Fibroblast of the aortic adventitia (primary cell): Measurements from ENCODE around the gene SEMA7A. TPM values are rescaled to one million over a fixed set of nuclear protein-coding genes. Genes with fewer than 3 reads are reported as not detected.
A peak's percentile ranks its signal among the peaks of the same experiment; 100 is the strongest.
"Not testable (repeated sequence)": the region's sequence is repeated elsewhere in the genome, so short reads cannot be mapped to it uniquely, and the experiment has no call there.

Experiments
- DNase-seq: peaks from one replicate; pipeline ENCODE4 v3.0.0-alpha.2; 2010; ENCODE audit warnings: low read depth
- H3K4me3 ChIP-seq: 2 replicates; pipeline ENCODE4 v1.5.1; 2011; ENCODE audit warnings: low read depth, mild to moderate bottlenecking, control low read depth, low read length, moderate library complexity
- total RNA-seq: library from RNA; depleted of rRNA; stranded (reverse); fragments of >200 nt; gene quantifications from 2 replicates; pipeline ENCODE4 v1.2.3, GENCODE V29; 2012; ENCODE audit warnings: low replicate concordance
- TF ChIP-seq, protein P1 (sequence below): IDR thresholded peaks from 2 replicates; pipeline ENCODE4 v1.5.1; 2011; ENCODE audit warnings: mild to moderate bottlenecking, low read length, control low read depth, inconsistent platforms; ENCODE audit not compliant: insufficient read depth

The SEMA7A gene, protein sequence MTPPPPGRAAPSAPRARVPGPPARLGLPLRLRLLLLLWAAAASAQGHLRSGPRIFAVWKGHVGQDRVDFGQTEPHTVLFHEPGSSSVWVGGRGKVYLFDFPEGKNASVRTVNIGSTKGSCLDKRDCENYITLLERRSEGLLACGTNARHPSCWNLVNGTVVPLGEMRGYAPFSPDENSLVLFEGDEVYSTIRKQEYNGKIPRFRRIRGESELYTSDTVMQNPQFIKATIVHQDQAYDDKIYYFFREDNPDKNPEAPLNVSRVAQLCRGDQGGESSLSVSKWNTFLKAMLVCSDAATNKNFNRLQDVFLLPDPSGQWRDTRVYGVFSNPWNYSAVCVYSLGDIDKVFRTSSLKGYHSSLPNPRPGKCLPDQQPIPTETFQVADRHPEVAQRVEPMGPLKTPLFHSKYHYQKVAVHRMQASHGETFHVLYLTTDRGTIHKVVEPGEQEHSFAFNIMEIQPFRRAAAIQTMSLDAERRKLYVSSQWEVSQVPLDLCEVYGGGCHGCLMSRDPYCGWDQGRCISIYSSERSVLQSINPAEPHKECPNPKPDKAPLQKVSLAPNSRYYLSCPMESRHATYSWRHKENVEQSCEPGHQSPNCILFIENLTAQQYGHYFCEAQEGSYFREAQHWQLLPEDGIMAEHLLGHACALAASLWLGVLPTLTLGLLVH
- total RNA-seq: 2.6 and 7.9 TPM in 2 replicates

DNA sequence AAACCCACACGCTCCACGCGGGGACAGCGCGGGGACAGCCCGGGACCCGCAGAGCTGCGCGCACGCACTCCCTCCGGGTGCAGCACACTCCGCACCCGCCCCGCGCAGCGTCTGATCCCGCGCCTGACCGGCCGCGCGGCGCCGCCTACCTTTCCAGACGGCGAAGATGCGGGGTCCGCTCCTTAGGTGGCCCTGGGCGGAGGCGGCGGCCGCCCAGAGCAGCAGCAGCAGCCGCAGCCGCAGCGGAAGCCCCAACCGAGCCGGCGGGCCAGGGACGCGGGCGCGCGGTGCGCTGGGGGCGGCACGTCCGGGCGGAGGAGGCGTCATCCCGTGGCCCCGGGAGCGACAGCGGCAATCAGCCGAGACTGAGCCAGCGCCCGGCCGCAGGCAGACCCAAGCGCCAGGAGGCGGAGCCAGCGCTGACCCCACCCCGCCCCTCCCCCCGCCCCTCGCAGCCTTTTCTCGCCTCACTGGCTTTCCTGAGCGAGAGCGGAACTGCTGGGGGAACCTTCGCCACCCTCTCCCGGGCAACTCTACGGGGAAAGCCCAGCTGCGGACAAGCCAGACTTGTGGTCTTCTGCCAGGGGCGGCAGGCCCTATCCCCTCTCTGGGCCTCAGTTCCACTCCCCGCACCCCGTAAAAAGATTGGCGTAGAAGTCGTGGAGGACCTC is at the start of gene SEMA7A:
Gene SEMA7A, minus strand, starts transcription at position 367 of the 671 bp plus-strand sequence. Its CDS starts 40 bp downstream, at position 327.
- TF ChIP-seq, protein P1, sequence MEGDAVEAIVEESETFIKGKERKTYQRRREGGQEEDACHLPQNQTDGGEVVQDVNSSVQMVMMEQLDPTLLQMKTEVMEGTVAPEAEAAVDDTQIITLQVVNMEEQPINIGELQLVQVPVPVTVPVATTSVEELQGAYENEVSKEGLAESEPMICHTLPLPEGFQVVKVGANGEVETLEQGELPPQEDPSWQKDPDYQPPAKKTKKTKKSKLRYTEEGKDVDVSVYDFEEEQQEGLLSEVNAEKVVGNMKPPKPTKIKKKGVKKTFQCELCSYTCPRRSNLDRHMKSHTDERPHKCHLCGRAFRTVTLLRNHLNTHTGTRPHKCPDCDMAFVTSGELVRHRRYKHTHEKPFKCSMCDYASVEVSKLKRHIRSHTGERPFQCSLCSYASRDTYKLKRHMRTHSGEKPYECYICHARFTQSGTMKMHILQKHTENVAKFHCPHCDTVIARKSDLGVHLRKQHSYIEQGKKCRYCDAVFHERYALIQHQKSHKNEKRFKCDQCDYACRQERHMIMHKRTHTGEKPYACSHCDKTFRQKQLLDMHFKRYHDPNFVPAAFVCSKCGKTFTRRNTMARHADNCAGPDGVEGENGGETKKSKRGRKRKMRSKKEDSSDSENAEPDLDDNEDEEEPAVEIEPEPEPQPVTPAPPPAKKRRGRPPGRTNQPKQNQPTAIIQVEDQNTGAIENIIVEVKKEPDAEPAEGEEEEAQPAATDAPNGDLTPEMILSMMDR: no peak
- H3K4me3 ChIP-seq: peak within 1 kb of the TSS; percentile 81
- peak; percentile 69 for DNase-seq

DNA sequence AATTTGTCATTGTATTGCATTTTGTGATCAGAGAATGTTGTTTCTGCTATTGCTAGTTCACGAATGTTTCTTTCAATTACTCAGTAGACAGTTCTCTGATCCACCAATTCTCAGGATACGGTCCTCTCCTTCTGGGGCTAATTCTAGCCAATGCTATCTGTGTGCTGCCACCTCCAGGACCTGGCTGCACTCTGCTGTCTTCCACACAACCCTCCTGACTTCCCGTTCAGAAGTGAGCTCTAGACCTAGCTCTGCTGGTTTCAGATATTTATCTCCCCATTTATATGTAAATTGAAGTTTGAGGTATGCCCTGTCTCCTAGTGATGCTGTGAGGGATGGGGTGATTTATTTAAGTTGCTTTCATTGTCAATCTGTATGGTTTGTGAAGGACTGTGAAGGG is 48.9 kb upstream of the SEMA7A start:
- TF ChIP-seq, protein P1: no peak
- DNase-seq: peak; percentile 8
- no peak overlapping the region for H3K4me3 ChIP-seq

DNA sequence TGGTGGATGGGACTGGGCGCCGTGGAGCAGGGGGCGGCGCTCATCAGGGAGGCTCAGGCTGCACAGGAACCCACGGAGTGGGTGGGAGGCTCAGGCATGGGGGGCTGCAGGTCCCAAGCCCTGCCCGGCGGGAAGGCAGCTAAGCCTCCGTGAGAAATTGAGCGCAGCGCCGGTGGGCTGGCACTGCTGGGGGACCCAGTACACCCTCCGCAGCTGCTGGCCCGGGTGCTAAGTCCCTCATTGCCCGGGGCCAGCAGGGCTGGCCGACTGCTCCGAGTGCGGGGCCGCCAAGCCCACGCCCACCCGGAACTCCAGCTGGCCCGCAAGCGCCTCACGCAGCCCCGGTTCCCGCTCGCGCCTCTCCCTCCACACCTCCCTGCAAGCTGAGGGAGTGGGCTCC is 46.6 kb upstream of the SEMA7A start:
- not testable (repeated sequence) for DNase-seq, H3K4me3 ChIP-seq

DNA sequence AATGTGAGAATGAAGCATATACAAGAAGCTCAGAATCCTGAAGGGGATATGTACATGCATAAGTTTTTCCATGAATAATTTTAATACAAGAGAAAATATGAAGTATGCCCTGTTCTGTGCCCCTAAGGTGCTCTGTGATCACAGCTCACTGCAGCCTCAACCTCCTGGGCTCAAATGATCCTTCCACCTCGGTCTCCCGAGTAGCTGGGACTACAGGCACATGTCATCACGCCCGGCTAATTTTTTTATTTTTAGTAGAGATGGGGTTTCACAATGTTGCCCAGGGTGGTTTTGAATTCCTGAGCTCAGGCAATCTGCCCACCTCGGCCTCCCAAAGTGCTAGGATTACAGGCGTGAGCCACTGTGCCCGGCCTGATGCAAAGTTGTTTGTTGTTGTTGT is 37.9 kb upstream of the SEMA7A start:
- H3K4me3 ChIP-seq, DNase-seq: not testable (repeated sequence)

DNA sequence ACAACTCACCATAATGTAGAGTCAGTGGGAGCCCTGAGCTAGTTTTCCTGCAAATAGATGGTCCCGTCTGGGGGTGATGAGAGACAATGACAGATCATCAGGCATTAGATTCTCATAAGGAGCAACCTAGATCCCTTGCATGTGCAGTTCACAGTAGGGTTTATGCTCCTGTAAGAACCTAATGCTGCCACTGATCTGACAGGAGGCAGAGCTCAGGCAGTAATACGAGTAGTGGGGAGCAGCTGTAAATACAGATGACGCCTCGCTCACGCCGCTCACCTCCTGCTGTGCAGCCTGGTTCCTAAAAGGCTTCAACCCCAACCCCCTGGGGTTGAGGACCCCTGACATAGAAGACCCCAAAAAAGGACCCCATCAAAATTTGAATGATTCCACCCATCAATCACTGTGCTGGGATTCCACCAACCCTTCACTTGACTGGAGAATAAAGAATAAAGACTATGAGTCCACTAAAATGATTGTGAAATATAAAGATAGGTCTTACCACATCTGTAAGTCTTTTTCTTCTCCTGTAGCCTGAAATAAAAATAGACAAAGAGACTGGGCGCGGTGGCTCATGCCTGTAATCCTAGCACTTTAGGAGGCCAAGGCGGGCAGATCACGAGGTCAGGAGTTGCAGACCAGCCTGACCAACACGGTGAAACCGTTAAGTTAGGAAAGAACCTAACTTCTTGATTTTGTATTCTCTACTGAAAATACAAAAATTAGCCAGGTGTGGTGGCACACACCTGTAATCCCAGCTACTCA is 37.1 kb upstream of the SEMA7A start:
- TF ChIP-seq, protein P1: no peak
- no peak overlapping the region for H3K4me3 ChIP-seq
- DNase-seq: no peak

DNA sequence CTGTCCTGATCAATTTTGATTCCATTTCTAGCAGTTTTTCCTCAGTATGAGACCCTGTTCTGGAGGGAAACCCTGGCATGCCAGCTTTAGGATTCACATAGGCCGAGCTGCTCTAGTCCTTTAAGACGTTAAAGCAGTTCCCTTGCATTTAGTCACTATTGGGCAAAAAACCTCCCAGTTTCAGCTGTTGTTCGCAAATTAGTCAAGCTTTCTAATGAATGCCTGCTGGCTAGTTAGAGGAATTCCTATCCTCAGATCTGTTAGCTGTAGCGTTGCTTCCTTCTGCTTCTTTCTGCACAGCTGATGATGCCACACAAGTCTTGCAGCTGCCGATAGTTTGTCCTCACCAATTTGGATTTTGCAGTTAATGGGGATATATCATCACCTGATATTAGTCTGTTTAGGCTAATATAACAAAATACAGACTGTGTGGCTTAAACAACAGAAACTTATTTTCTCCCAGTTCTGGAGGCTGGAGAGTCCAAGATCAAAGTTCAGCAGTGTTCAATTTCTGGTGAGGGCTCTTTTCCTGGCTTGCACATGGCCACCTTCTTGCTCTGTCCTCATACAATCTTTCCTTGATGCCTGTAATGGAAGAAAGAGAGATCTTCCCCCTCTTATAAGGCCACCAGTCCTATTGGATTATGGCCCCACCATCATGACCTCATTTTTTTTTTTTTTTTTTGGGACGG is 34.7 kb upstream of the SEMA7A start:
- DNase-seq: no peak
- TF ChIP-seq, protein P1: no peak
- no peak overlapping the region for H3K4me3 ChIP-seq

DNA sequence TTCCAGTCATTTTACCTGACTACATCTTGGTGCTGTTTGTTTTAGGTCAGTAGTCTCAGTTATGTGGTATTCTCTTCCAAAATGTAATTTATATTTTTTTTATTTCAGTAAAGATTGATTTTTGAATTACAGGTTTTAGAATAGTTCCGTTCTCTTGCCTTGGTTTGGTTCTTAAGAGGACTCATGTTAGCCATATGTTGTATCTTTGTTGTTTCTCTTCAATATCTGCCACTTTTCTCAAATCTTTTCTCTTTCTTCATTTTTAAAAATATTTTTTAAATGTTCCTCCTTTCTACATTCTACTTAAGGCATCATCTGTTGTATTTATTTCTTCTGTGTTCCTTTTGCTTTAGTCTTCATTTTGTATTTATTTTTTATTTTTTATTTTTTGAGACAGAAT is 32.8 kb upstream of the SEMA7A start:
- TF ChIP-seq, protein P1: no peak
- DNase-seq: no peak
- no peak overlapping the region for H3K4me3 ChIP-seq
